IPS-15b (cell line): ENCODE measurements around the gene CELA1.
"Not testable (repeated sequence)": the region's sequence is repeated elsewhere in the genome, so short reads cannot be mapped to it uniquely, and the experiment has no call there.

Experiments used
- H3K27me3 ChIP-seq: one replicate; pipeline ENCODE4 v1.6.1; 2013; ENCODE audit warnings: low read length; ENCODE audit not compliant: control insufficient read depth, insufficient read depth
- H3K36me3 ChIP-seq: one replicate; pipeline ENCODE4 v1.6.1; 2013; ENCODE audit warnings: low read length; ENCODE audit not compliant: control insufficient read depth, insufficient read depth
- H3K4me1 ChIP-seq: one replicate; pipeline ENCODE4 v1.6.1; 2013; ENCODE audit warnings: mild to moderate bottlenecking, low read length; ENCODE audit not compliant: control insufficient read depth, insufficient read depth
- H3K4me3 ChIP-seq: one replicate; pipeline ENCODE4 v1.5.1; 2013; ENCODE audit warnings: low read depth, low read length
- H3K9ac ChIP-seq: one replicate; pipeline ENCODE4 v1.6.1; 2013; ENCODE audit warnings: low read depth, mild to moderate bottlenecking, low read length
- H3K9me3 ChIP-seq: one replicate; pipeline ENCODE4 v1.6.1; 2013; ENCODE audit warnings: mild to moderate bottlenecking, low read length; ENCODE audit not compliant: control insufficient read depth, insufficient read depth

CELA1 gene

DNA sequence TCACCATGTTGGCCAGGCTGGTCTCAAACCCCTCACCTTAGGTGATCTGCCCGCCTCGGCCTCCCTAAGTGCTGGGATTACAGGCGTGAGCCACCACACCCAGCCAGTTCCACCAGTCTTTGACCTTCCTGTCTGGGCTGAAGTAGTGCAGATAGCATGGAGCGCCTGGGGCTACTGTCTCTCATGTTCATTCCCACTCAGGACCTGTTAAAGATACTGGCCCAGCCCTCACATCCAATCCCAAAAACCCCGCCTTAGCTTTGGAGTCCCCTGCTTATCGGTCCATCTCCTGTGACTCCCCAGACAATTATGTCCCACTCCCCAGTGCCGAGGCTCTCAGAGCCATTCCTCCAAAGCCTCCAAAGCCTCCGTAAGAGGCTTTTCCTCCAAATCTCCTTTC lies 12.0 kb upstream of the CELA1 start:
- H3K4me3 ChIP-seq: no peak overlapping the region
- H3K27me3 ChIP-seq: no peaks in the 10 kb centered on the region
- H3K4me1 ChIP-seq: no peaks in the 10 kb centered on the region
- H3K9ac ChIP-seq: no peak overlapping the region
- H3K9me3 ChIP-seq: no peaks in the 10 kb centered on the region
- peaks cover 16% of the 10 kb centered on the region for H3K36me3 ChIP-seq

- Histone ChIP-seq H3K4me3 (no peak overlapping the region), H3K36me3 (peaks cover 14% of the 10 kb centered on the region), H3K4me1 (no peaks in the 10 kb centered on the region), H3K9ac (no peak overlapping the region), H3K9me3 (no peaks in the 10 kb centered on the region), H3K27me3 (no peaks in the 10 kb centered on the region)
Measured at GRCh38 chr12:51357374-51358047, 11.0 kb upstream of the CELA1 start.

- Histone ChIP-seq H3K4me1 (peaks cover 6% of the 10 kb centered on the region), H3K9me3 (no peaks in the 10 kb centered on the region), H3K4me3 (no peak overlapping the region), H3K36me3 (peaks cover 5% of the 10 kb centered on the region), H3K27me3 (no peaks in the 10 kb centered on the region), H3K9ac (no peak overlapping the region)
Measured at GRCh38 chr12:51351913-51352532, 5.5 kb upstream of the CELA1 start.

DNA sequence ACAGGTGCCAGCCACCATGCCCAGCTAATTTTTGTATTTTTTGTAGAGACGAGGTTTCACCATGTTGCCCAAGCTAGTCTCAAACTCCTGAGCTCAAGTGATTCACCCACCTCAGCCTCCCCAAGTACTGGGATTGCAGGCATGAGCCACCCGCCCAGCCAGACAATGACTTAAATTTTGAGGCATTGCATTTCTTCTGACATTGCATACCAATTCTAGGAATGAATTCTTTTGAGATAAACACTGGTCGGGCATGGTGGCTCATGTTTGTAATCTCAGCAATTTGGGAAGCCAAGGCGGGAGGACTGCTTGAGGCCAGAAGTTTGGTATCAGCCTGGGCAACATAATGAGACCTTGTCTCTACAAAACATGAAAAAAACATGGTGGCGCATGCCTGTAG lies 2.5 kb upstream of the CELA1 start:
- H3K9ac ChIP-seq: no peak overlapping the region
- H3K9me3 ChIP-seq: no peaks in the 10 kb centered on the region
- no peaks in the 10 kb centered on the region for H3K27me3 ChIP-seq
- H3K4me1 ChIP-seq: peaks cover 6% of the 10 kb centered on the region
- H3K4me3 ChIP-seq: no peak overlapping the region
- H3K36me3 ChIP-seq: no peaks in the 10 kb centered on the region

GRCh38 chr12:51348116-51348515 lies 1.6 kb upstream of the CELA1 start:
- no peaks in the 10 kb centered on the region for H3K27me3 ChIP-seq
- no peaks in the 10 kb centered on the region for H3K36me3 ChIP-seq
- no peaks in the 10 kb centered on the region for H3K9me3 ChIP-seq
- H3K4me1 ChIP-seq: peaks cover 6% of the 10 kb centered on the region
- no peak overlapping the region for H3K4me3 ChIP-seq
- no peak overlapping the region for H3K9ac ChIP-seq

DNA sequence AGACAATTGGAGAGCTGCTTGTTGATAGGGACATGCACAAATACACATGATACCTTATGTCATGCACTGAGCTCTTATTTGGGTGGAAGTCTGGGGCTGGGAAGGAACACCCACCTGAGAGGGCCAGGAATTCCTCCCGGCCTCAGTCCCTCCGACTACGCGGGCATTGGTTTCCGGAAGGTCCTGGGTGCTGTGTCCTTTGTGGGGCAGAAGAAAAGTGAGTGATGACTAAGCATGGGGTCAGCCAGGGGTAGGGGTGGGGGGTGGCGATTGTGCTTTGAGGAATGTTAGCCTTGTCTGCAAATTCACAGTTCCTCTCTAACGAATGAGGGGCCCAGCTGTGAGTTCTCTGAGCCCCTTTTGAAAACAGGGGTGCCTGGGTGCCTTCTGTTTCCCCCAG lies 798 bp downstream of the CELA1 start:
- Histone ChIP-seq H3K9ac (no peak overlapping the region), H3K27me3 (no peaks in the 10 kb centered on the region), H3K4me1 (no peaks in the 10 kb centered on the region), H3K4me3 (no peak overlapping the region), H3K9me3 (no peaks in the 10 kb centered on the region), H3K36me3 (no peaks in the 10 kb centered on the region)

- Histone ChIP-seq H3K36me3 (no peaks in the 10 kb centered on the region), H3K4me1 (no peaks in the 10 kb centered on the region), H3K9ac (no peak overlapping the region), H3K27me3 (no peaks in the 10 kb centered on the region), H3K4me3 (no peak overlapping the region), H3K9me3 (no peaks in the 10 kb centered on the region)
Measured at GRCh38 chr12:51343201-51343600, 3.3 kb downstream of the CELA1 start.

GRCh38 chr12:51342416-51342815 lies 4.1 kb downstream of the CELA1 start:
- Histone ChIP-seq H3K4me3 (no peak overlapping the region), H3K9ac (no peak overlapping the region), H3K4me1 (no peaks in the 10 kb centered on the region), H3K27me3 (no peaks in the 10 kb centered on the region), H3K36me3 (no peaks in the 10 kb centered on the region), H3K9me3 (no peaks in the 10 kb centered on the region)

DNA sequence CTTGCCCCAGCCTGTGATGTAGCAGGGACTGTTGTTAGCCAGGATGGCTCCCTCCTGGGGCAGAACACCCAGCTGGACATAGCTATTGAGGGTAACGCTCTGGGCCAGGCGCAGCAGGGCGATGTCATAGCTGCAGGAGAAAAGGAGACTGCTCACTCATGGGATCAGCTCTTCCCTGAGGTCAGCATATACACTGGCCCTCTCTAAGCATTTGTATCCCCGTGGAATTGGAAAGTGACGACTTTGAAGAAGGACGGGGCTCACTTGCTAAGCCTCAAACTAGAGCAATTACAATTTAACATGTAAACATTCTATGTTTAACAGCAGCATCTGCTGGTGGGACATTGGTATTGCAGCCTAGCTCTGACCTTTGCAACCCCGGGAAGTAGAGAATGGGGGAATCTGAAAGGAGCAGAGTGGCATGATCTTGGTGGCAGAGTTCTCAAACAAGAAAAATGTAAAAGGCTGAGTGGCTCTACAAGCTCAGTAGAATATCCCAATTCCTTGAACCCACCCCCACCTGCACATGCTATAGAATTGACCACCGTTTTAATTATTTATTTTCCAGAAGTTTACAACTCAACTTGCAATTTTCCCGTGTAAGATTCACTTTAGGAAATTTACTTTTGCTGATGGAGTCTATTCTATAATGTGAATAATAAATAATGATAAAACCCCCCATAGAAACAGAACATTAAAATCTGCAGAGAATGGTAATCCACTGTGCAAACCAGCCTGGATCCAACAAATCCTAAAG lies 5.0 kb downstream of the CELA1 start:
- peak overlapping the region; percentile 49 for H3K4me3 ChIP-seq
- no peak overlapping the region for H3K9ac ChIP-seq
- H3K4me1 ChIP-seq: no peaks in the 10 kb centered on the region

GRCh38 chr12:51339750-51340149 lies 6.7 kb downstream of the CELA1 start:
- H3K9ac ChIP-seq: no peak overlapping the region
- no peak overlapping the region for H3K4me3 ChIP-seq
- H3K36me3 ChIP-seq: no peaks in the 10 kb centered on the region
- no peaks in the 10 kb centered on the region for H3K27me3 ChIP-seq
- no peaks in the 10 kb centered on the region for H3K9me3 ChIP-seq
- no peaks in the 10 kb centered on the region for H3K4me1 ChIP-seq

More for the DNA sequence above, 5.0 kb downstream of the CELA1 start:
- Histone ChIP-seq H3K9me3 (no peaks in the 10 kb centered on the region), H3K36me3 (no peaks in the 10 kb centered on the region), H3K27me3 (no peaks in the 10 kb centered on the region)

DNA sequence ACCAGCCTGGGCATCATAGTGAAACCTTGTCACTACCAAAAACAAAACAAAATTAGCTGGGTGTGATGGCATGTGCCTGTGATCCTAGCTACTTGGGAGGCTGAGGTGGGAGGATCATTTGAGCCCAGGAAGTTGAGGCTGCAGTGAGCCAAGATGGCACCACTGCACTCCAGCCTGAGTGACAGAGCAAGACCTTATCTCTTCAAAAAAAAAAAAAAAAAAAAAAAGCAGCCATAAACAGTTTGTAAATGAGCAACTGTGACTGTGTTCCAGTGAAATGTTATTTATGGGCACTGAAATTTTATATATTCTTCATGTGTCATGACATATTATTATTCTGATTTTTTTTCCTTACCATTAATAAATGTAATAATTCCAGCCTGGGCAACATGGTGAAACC lies 9.1 kb downstream of the CELA1 start:
- not testable (repeated sequence) for H3K4me3 ChIP-seq, H3K4me1 ChIP-seq, H3K9me3 ChIP-seq, H3K9ac ChIP-seq, H3K36me3 ChIP-seq, H3K27me3 ChIP-seq

DNA sequence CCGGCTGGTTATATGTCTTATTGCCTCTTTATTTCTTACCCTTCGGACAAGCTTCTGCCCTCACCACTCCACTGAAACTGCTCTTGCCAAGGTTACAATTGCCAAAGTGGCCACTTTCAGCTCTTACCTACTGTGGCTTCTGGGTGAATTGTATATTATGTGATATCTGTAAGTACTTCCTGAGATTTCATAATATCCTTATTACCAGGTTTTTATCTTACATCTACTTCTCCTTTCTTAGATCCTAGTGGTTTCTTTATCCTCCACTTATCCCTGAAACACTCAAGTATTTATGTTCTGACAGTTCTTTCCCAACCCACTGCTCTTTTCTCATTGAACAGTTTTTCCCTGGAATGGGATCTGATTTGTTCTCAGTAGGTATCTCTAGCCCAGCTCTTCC lies 10.5 kb downstream of the CELA1 start:
- Histone ChIP-seq H3K9me3 (no peaks in the 10 kb centered on the region), H3K9ac (no peak overlapping the region), H3K27me3 (no peaks in the 10 kb centered on the region), H3K4me1 (no peaks in the 10 kb centered on the region), H3K36me3 (no peaks in the 10 kb centered on the region), H3K4me3 (no peak overlapping the region)
